Osteocyte (in vitro differentiated cells): ENCODE data around the gene ZNF462. TPM values are rescaled to one million over a fixed set of nuclear protein-coding genes. Genes with fewer than 3 reads are reported as not detected.
"Not testable (repeated sequence)": the region's sequence is repeated elsewhere in the genome, so short reads cannot be mapped to it uniquely, and the experiment has no call there.

ENCODE experiments used
- DNase-seq: peaks from one replicate; pipeline ENCODE4 v3.0.0; 2021; ENCODE audit warnings: mixed read lengths; ENCODE audit not compliant: unreplicated experiment; ENCODE audit errors: extremely low spot score
- H3K27ac Mint-ChIP-seq: one replicate; pipeline ENCODE4 v1.8.0; 2021; ENCODE audit warnings: mild to moderate bottlenecking, mixed read lengths; ENCODE audit not compliant: unreplicated experiment
- H3K27me3 Mint-ChIP-seq: one replicate; pipeline ENCODE4 v1.8.0; 2021; ENCODE audit warnings: mixed read lengths; ENCODE audit not compliant: unreplicated experiment
- H3K36me3 Mint-ChIP-seq: one replicate; pipeline ENCODE4 v1.8.0; 2021; ENCODE audit warnings: mixed read lengths; ENCODE audit not compliant: unreplicated experiment
- H3K4me1 Mint-ChIP-seq: one replicate; pipeline ENCODE4 v1.8.0; 2021; ENCODE audit warnings: mixed read lengths; ENCODE audit not compliant: unreplicated experiment
- H3K4me3 Mint-ChIP-seq: one replicate; pipeline ENCODE4 v1.8.0; 2021; ENCODE audit warnings: mild to moderate bottlenecking, moderate library complexity, mixed read lengths; ENCODE audit not compliant: unreplicated experiment
- H3K9me3 Mint-ChIP-seq: one replicate; pipeline ENCODE4 v1.8.0; 2021; ENCODE audit warnings: mixed read lengths; ENCODE audit not compliant: unreplicated experiment
- CTCF ChIP-seq: fragments of 200-600 bp; sonication (generic); IDR thresholded peaks from 2 replicates; pipeline ENCODE4 v1.5.0; 2021; ENCODE audit warnings: antibody characterized with exemption, mild to moderate bottlenecking, moderate library complexity
- total RNA-seq: library from RNA; stranded (reverse); gene quantifications from 2 replicates; pipeline ENCODE4 v1.2.1, GENCODE V29; 2021

The ZNF462 gene
- total RNA-seq, 1 donor from 2014 or later, result 55.0 TPM

GRCh38 chr9:106835840-106836239 is 27.1 kb upstream of the ZNF462 start:
- Mint-ChIP-seq H3K36me3 (peaks cover 5% of the 10 kb centered on the region), H3K4me3 (no peak overlapping the region), H3K27ac (no peak overlapping the region), H3K9me3 (peaks cover 8% of the 10 kb centered on the region), H3K27me3 (no peaks in the 10 kb centered on the region), H3K4me1 (peaks cover 2% of the 10 kb centered on the region)
- no peak for DNase-seq
- no peak for TF ChIP-seq CTCF

- no peak for TF ChIP-seq CTCF
- H3K9me3 Mint-ChIP-seq, result no peaks in the 10 kb centered on the region
- no peaks in the 10 kb centered on the region for H3K4me1 Mint-ChIP-seq
- H3K36me3 Mint-ChIP-seq, result no peaks in the 10 kb centered on the region
- no peak for DNase-seq
- H3K27me3 Mint-ChIP-seq, result no peaks in the 10 kb centered on the region
- no peak overlapping the region for H3K4me3 Mint-ChIP-seq
- no peak overlapping the region for H3K27ac Mint-ChIP-seq
These were observed 19.6 kb upstream of the ZNF462 start for GRCh38 chr9:106843371-106843770.

DNA sequence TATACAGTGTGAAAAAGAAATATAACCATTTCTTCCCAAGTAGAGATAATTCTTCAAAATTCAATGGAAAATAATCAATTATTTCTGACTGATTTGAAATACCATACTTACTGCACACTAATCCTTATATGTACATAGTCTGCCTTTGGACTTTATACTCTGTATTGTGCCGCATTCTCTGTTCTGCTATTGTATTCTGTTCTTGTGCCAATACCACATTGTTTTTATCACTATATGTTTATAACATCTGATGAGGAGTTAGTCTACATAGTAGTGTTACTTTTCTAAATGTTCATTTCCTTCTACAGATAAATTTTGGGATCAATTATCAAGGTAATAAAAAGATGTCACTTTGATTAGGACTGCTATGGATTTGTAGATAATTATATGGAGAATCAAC is 16.7 kb upstream of the ZNF462 start:
- no peaks in the 10 kb centered on the region for H3K9me3 Mint-ChIP-seq
- H3K27me3 Mint-ChIP-seq, result no peaks in the 10 kb centered on the region
- DNase-seq, result no peak
- no peak for TF ChIP-seq CTCF
- no peaks in the 10 kb centered on the region for H3K36me3 Mint-ChIP-seq
- no peaks in the 10 kb centered on the region for H3K4me1 Mint-ChIP-seq
- H3K27ac Mint-ChIP-seq, result no peak overlapping the region
- no peak overlapping the region for H3K4me3 Mint-ChIP-seq

DNA sequence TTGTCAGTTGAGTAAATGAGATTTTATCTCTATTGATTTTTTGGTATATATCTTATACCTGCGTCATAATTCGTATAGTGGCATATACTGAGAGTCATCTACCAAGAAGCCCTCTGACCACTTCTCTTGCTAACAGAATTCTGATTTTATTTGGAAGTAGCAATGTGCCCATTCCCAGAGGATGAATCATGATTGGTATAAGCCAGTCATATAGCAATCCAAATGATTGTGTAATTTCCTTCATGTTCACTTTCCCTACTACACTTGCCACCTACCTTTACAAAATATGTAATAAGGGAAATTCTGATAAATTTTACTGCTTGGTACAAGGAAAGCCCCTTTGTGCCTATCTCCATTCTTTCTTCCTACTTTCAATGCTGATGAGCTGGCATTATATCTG is 16.1 kb upstream of the ZNF462 start:
- H3K27ac Mint-ChIP-seq, result no peak overlapping the region
- no peak for TF ChIP-seq CTCF
- H3K4me3 Mint-ChIP-seq, result no peak overlapping the region
- no peak for DNase-seq
- no peaks in the 10 kb centered on the region for H3K9me3 Mint-ChIP-seq
- no peaks in the 10 kb centered on the region for H3K27me3 Mint-ChIP-seq
- no peaks in the 10 kb centered on the region for H3K36me3 Mint-ChIP-seq
- no peaks in the 10 kb centered on the region for H3K4me1 Mint-ChIP-seq

DNA sequence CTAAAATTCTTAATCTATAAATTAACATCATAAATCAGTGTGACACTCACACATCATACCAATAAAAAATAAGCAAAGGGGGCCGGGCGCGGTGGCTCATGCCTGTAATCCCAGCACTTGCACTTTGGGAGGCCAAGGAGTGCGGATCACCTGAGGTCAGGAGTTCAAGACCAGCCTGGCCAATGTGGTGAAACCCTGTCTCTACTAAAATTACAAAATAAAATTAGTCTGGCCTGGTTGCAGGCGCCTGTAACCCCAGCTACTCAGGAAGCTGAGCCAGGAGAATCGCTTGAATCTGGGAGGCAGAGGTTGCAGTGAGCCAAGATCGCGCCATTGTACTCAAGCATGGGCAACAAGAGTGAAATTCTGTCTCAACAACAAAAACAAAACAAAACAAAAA is 11.3 kb upstream of the ZNF462 start:
- DNase-seq, H3K27ac Mint-ChIP-seq, H3K36me3 Mint-ChIP-seq, H3K4me1 Mint-ChIP-seq, H3K27me3 Mint-ChIP-seq, H3K4me3 Mint-ChIP-seq, H3K9me3 Mint-ChIP-seq: not testable (repeated sequence)

GRCh38 chr9:106857811-106858470 is 5.0 kb upstream of the ZNF462 start:
- Mint-ChIP-seq H3K27ac (no peak overlapping the region), H3K36me3 (no peaks in the 10 kb centered on the region), H3K9me3 (no peaks in the 10 kb centered on the region), H3K4me1 (peaks cover 8% of the 10 kb centered on the region), H3K27me3 (no peaks in the 10 kb centered on the region), H3K4me3 (no peak overlapping the region)
- TF ChIP-seq CTCF, result no peak
- DNase-seq, result no peak
